H9 (cell line): ENCODE data around the gene EVPL. TPM values are rescaled to one million over a fixed set of nuclear protein-coding genes. Genes with fewer than 3 reads are reported as not detected.

Experiments used
- DNase-seq: peaks from one replicate; pipeline ENCODE4 v3.0.0-alpha.2; 2017
- H2AFZ ChIP-seq: one replicate; pipeline ENCODE4 v1.6.1; 2013; ENCODE audit warnings: mild to moderate bottlenecking, low read length, control low read depth, moderate library complexity
- H2AK5ac ChIP-seq: 2 replicates; pipeline ENCODE4 v1.6.1; 2013; ENCODE audit warnings: low read length, control low read depth, mixed read lengths; ENCODE audit not compliant: insufficient read length
- H2BK120ac ChIP-seq: one replicate; pipeline ENCODE4 v1.6.1; 2013; ENCODE audit warnings: low read depth, mild to moderate bottlenecking, low read length, control low read depth, inconsistent platforms; ENCODE audit not compliant: poor library complexity, severe bottlenecking
- H2BK12ac ChIP-seq: 2 replicates; pipeline ENCODE4 v1.6.1; 2013; ENCODE audit warnings: low read length, control low read depth, mixed read lengths, low read depth; ENCODE audit not compliant: insufficient read length
- H2BK15ac ChIP-seq: 2 replicates; pipeline ENCODE4 v1.6.1; 2013; ENCODE audit warnings: low read depth, low read length, control low read depth
- H2BK20ac ChIP-seq: one replicate; pipeline ENCODE4 v1.6.1; 2013; ENCODE audit warnings: low read depth, mild to moderate bottlenecking, low read length, control low read depth, inconsistent platforms; ENCODE audit not compliant: poor library complexity, severe bottlenecking
- H2BK5ac ChIP-seq: 2 replicates; pipeline ENCODE4 v1.6.1; 2013; ENCODE audit warnings: low read length, control low read depth, mixed read lengths; ENCODE audit not compliant: insufficient read length
- H3K14ac ChIP-seq: 2 replicates; pipeline ENCODE4 v1.6.1; 2013; ENCODE audit warnings: low read length, control low read depth; ENCODE audit not compliant: insufficient read depth
- H3K18ac ChIP-seq: 2 replicates; pipeline ENCODE4 v1.6.1; 2013; ENCODE audit warnings: low read depth, mild to moderate bottlenecking, mixed read lengths, low read length, control low read depth; ENCODE audit not compliant: insufficient read length
- H3K23ac ChIP-seq: 2 replicates; pipeline ENCODE4 v1.6.1; 2013; ENCODE audit warnings: low read length, control low read depth, mixed read lengths, low read depth; ENCODE audit not compliant: insufficient read length
- H3K23me2 ChIP-seq: 2 replicates; pipeline ENCODE4 v1.6.1; 2013; ENCODE audit warnings: low read depth, mild to moderate bottlenecking, mixed read lengths, low read length, control low read depth; ENCODE audit not compliant: insufficient read length, poor library complexity, severe bottlenecking
- H3K27ac ChIP-seq: 2 replicates; pipeline ENCODE4 v1.5.1; 2013; ENCODE audit warnings: low read length, control low read depth, mixed read lengths, low read depth; ENCODE audit not compliant: insufficient read length
- H3K27me3 ChIP-seq: 2 replicates; pipeline ENCODE4 v1.6.1; 2013; ENCODE audit warnings: low read length, control low read depth, inconsistent platforms; ENCODE audit not compliant: insufficient read depth
- H3K4ac ChIP-seq: 2 replicates; pipeline ENCODE4 v1.6.1; 2013; ENCODE audit warnings: low read depth, mild to moderate bottlenecking, control low read depth, inconsistent platforms, low read length, moderate library complexity
- H3K4me1 ChIP-seq: 2 replicates; pipeline ENCODE4 v1.6.1; 2013; ENCODE audit warnings: low read length, control low read depth, inconsistent platforms; ENCODE audit not compliant: insufficient read depth
- H3K4me2 ChIP-seq: 2 replicates; pipeline ENCODE4 v1.6.1; 2013; ENCODE audit warnings: low read length, control low read depth, mixed read lengths; ENCODE audit not compliant: insufficient read length, insufficient read depth
- H3K56ac ChIP-seq: 2 replicates; pipeline ENCODE4 v1.6.1; 2013; ENCODE audit warnings: low read depth, mild to moderate bottlenecking, mixed read lengths, low read length, control low read depth; ENCODE audit not compliant: insufficient read length
- H3K79me1 ChIP-seq: 2 replicates; pipeline ENCODE4 v1.6.1; 2013; ENCODE audit warnings: low read depth, mild to moderate bottlenecking, moderate library complexity, low read length, control low read depth, inconsistent platforms; ENCODE audit not compliant: insufficient read depth, poor library complexity, severe bottlenecking
- H3K79me2 ChIP-seq: 2 replicates; pipeline ENCODE4 v1.6.1; 2013; ENCODE audit warnings: low read length, control low read depth, inconsistent platforms; ENCODE audit not compliant: insufficient read depth
- H3K9ac ChIP-seq: 2 replicates; pipeline ENCODE4 v1.6.1; 2013; ENCODE audit warnings: low read length, control low read depth, mixed read lengths; ENCODE audit not compliant: insufficient read length; ENCODE audit errors: extremely low read depth
- H3K9me3 ChIP-seq: one replicate; pipeline ENCODE4 v1.6.1; 2013; ENCODE audit warnings: low read depth, low read length, inconsistent platforms; ENCODE audit not compliant: control insufficient read depth
- H3T11ph ChIP-seq: one replicate; pipeline ENCODE4 v1.6.1; 2013; ENCODE audit warnings: mild to moderate bottlenecking, low read length, control low read depth, inconsistent platforms
- H4K20me1 ChIP-seq: one replicate; pipeline ENCODE4 v1.6.1; 2013; ENCODE audit not compliant: control insufficient read depth, insufficient read length, insufficient read depth
- H4K5ac ChIP-seq: 2 replicates; pipeline ENCODE4 v1.6.1; 2013; ENCODE audit warnings: low read depth, mild to moderate bottlenecking, mixed read lengths, low read length, control low read depth; ENCODE audit not compliant: insufficient read length
- H4K8ac ChIP-seq: replicated peaks from 2 replicates; pipeline ENCODE4 v1.6.1; 2013; ENCODE audit warnings: low read length, control low read depth, mixed read lengths, low read depth; ENCODE audit not compliant: insufficient read length
- H4K91ac ChIP-seq: 2 replicates; pipeline ENCODE4 v1.6.1; 2013; ENCODE audit warnings: low read depth, mild to moderate bottlenecking, moderate library complexity, mixed read lengths, low read length, control low read depth; ENCODE audit not compliant: insufficient read length
- H3K27ac Mint-ChIP-seq, 3 experiments: 2 replicates in 2 of 3; 3 replicates in 1 of 3; pipeline ENCODE4 v1.8.0; 2020 to 2021; ENCODE audit warnings: mixed read lengths in 3 of 3, mild to moderate bottlenecking in 1 of 3, moderate library complexity in 1 of 3
- H3K27me3 Mint-ChIP-seq: 2 replicates; pipeline ENCODE4 v1.8.0; 2021; ENCODE audit warnings: low read depth, mild to moderate bottlenecking, moderate library complexity, mixed read lengths
- H3K36me3 Mint-ChIP-seq, 3 experiments: 2 replicates in 2 of 3; 3 replicates in 1 of 3; pipeline ENCODE4 v1.8.0; 2020 to 2021; ENCODE audit warnings: low read depth in 3 of 3, mixed read lengths in 3 of 3; ENCODE audit not compliant: insufficient read depth in 1 of 3
- H3K4me1 Mint-ChIP-seq, 2 experiments: 2 replicates each; pipeline ENCODE4 v1.8.0; 2020; ENCODE audit warnings: mixed read lengths in 2 of 2
- H3K4me3 Mint-ChIP-seq, 2 experiments: 2 replicates in 1 of 2; 3 replicates in 1 of 2; pipeline ENCODE4 v1.8.0; 2020 to 2021; ENCODE audit warnings: mild to moderate bottlenecking in 2 of 2, mixed read lengths in 2 of 2, moderate library complexity in 1 of 2
- H3K9me3 Mint-ChIP-seq, 2 experiments: 2 replicates in 1 of 2; 3 replicates in 1 of 2; pipeline ENCODE4 v1.8.0; 2020; ENCODE audit warnings: mild to moderate bottlenecking in 2 of 2, mixed read lengths in 2 of 2, moderate library complexity in 1 of 2
- WGBS: extraction: QIAGEN DNeasy Blood & Tissue Kit; methylation state at CpG from one replicate; pipeline ENCODE4 v1.1.7; 2013; ENCODE audit warnings: missing lambda C conversion rate, low lambda C conversion rate, mixed read lengths; ENCODE audit not compliant: insufficient read length; ENCODE audit errors: extremely low coverage; 5-methylcytosine and 5-hydroxymethylcytosine counted together
- total RNA-seq: library from RNA; stranded (reverse); gene quantifications from 2 replicates; pipeline ENCODE4 v1.2.1, GENCODE V29; 2021
- TF ChIP-seq, protein P1 (sequence below): fragments of 200-600 bp; sonication (generic); conservative IDR thresholded peaks from 3 replicates; pipeline ENCODE4 v1.8.0; 2021; ENCODE audit warnings: antibody characterized with exemption, mild to moderate bottlenecking

The EVPL gene
- total RNA-seq, 1 experiment from 2014 or later = 0.48 TPM

DNA sequence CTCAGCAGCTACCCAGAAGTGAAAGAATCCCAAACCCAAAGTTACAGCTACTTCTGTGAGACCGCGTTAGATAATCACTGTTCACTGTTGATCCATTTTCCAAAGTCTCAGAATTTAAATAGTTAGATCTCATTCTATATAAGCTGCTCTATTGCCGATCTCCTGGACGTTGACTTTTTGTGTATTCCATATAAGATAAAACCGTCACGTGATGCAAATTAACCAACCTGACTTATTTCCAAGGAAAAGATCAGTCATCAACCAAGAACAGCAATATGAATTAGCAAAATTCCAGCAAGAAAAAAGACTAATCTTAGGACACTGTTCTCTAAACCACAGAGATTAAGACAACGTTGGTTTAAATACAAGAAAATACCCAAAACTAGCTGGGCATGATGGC lies 56.5 kb downstream of the EVPL start:
- Histone ChIP-seq H2BK5ac (no peak overlapping the region), H3K56ac (no peak overlapping the region), H4K8ac (no peak overlapping the region), H3K27me3 (no peaks in the 10 kb centered on the region), H3K9ac (no peak overlapping the region), H3K23me2 (no peaks in the 10 kb centered on the region), H3K4me2 (no peak overlapping the region), H2AFZ (no peak overlapping the region), H3K79me2 (no peaks in the 10 kb centered on the region), H3K79me1 (no peaks in the 10 kb centered on the region), H3K18ac (no peak overlapping the region), H3K14ac (no peak overlapping the region), H2AK5ac (no peak overlapping the region), H3K23ac (no peak overlapping the region), H3T11ph (no peak overlapping the region), H3K4me1 (no peaks in the 10 kb centered on the region), H4K91ac (no peak overlapping the region), H3K4ac (no peak overlapping the region), H3K9me3 (no peaks in the 10 kb centered on the region), H2BK15ac (no peak overlapping the region), H2BK20ac (no peak overlapping the region), H2BK12ac (no peak overlapping the region), H4K20me1 (no peaks in the 10 kb centered on the region), H2BK120ac (no peak overlapping the region), H4K5ac (no peak overlapping the region), H3K27ac (no peak overlapping the region)
- Mint-ChIP-seq H3K27ac (no peak overlapping the region; a peak in 1 of 7 replicates), H3K4me3 (no peak overlapping the region), H3K4me1 (peaks cover under 1 to 1% of the 10 kb centered on the region in 2 experiments; a peak in 1 of 4 replicates), H3K27me3 (no peaks in the 10 kb centered on the region), H3K9me3 (no peaks in the 10 kb centered on the region), H3K36me3 (peaks cover 4 to 37% (median 34%) of the 10 kb centered on the region in 3 experiments; a peak in 6 of 7 replicates)
- TF ChIP-seq, protein P1, sequence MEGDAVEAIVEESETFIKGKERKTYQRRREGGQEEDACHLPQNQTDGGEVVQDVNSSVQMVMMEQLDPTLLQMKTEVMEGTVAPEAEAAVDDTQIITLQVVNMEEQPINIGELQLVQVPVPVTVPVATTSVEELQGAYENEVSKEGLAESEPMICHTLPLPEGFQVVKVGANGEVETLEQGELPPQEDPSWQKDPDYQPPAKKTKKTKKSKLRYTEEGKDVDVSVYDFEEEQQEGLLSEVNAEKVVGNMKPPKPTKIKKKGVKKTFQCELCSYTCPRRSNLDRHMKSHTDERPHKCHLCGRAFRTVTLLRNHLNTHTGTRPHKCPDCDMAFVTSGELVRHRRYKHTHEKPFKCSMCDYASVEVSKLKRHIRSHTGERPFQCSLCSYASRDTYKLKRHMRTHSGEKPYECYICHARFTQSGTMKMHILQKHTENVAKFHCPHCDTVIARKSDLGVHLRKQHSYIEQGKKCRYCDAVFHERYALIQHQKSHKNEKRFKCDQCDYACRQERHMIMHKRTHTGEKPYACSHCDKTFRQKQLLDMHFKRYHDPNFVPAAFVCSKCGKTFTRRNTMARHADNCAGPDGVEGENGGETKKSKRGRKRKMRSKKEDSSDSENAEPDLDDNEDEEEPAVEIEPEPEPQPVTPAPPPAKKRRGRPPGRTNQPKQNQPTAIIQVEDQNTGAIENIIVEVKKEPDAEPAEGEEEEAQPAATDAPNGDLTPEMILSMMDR = no peak
- no CpG with 5 or more reads among the region's 7 CpGs for WGBS
- no peak for DNase-seq
